Measurements from ENCODE around the gene HSPA12B.

Gene HSPA12B

GRCh38 chr20:3711484-3711941 lies 21.0 kb upstream of the HSPA12B start:
- H3K4me3 ChIP-seq (ENCODE audit: low read depth, low read length): no peak overlapping the region
- no peak for TF ChIP-seq CTCF (IDR thresholded peaks at IDR 0.05; ENCODE audit: low read depth, low read length)

- no peak for TF ChIP-seq CTCF (IDR thresholded peaks at IDR 0.05; ENCODE audit: low read depth, low read length)
Measured at GRCh38 chr20:3712279-3712873, 20.1 kb upstream of the HSPA12B start, which contains the start of gene SIGLEC1. Gene SIGLEC1, minus strand, starts transcription at chr20:3712600. Its CDS starts 5,472 bp downstream, at chr20:3707128.

GRCh38 chr20:3714092-3714491 lies 18.4 kb upstream of the HSPA12B start:
- TF ChIP-seq CTCF (IDR thresholded peaks at IDR 0.05; ENCODE audit: low read depth, low read length): no peak
- no peak overlapping the region for H3K4me3 ChIP-seq (ENCODE audit: low read depth, low read length)

More at GRCh38 chr20:3712279-3712873, 20.1 kb upstream of the HSPA12B start, which contains the start of gene SIGLEC1:
- no peak within 1 kb of the TSS for H3K4me3 ChIP-seq (ENCODE audit: low read depth, low read length)

GRCh38 chr20:3716195-3716834 lies 16.2 kb upstream of the HSPA12B start:
- H3K4me3 ChIP-seq (ENCODE audit: low read depth, low read length): no peak overlapping the region
- peak; percentile 77 for TF ChIP-seq CTCF (IDR thresholded peaks at IDR 0.05; ENCODE audit: low read depth, low read length)

- TF ChIP-seq CTCF (IDR thresholded peaks at IDR 0.05; ENCODE audit: low read depth, low read length): no peak
- no peak overlapping the region for H3K4me3 ChIP-seq (ENCODE audit: low read depth, low read length)
Measured at GRCh38 chr20:3719046-3719445, 13.4 kb upstream of the HSPA12B start.

- H3K4me3 ChIP-seq (ENCODE audit: low read depth, low read length): no peak overlapping the region
- TF ChIP-seq CTCF (IDR thresholded peaks at IDR 0.05; ENCODE audit: low read depth, low read length): no peak
Measured at GRCh38 chr20:3720068-3720467, 12.4 kb upstream of the HSPA12B start.

GRCh38 chr20:3720626-3721025 lies 11.9 kb upstream of the HSPA12B start:
- no peak overlapping the region for H3K4me3 ChIP-seq (ENCODE audit: low read depth, low read length)
- TF ChIP-seq CTCF (IDR thresholded peaks at IDR 0.05; ENCODE audit: low read depth, low read length): no peak

All from WI38 (cell line).